NB4 (cell line): ENCODE data around the gene AFF3.

Source experiments
- POLR2A ChIP-seq: IDR thresholded peaks from 2 replicates; pipeline ENCODE4 v1.6.1; 2011; ENCODE audit warnings: mild to moderate bottlenecking; ENCODE audit not compliant: insufficient read length; ENCODE audit errors: extremely low read depth
- TF ChIP-seq, protein P1 (sequence below): IDR thresholded peaks from one replicate; pipeline ENCODE4 v1.5.1; 2012; ENCODE audit warnings: low read depth, low read length

DNA sequence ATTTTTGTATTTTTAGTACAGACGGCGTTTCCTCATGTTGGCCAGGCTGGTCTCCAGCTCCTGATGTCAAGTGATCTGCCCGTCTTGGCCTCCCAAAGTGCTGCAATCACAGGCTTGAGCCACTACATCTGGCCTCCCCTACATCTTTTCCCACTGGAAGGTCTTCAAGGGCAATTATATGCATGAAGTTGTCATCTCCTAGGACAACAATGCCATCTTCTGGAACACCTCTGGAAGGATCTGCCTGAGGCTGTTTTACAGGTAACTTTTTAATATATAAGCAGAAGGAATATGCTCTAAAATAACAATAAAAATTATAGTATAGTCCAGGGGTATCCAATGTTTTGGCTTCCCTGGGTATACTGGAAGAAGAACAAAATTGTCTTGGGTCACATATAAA, 321.4 kb downstream of the AFF3 start:
- TF ChIP-seq, protein P1, sequence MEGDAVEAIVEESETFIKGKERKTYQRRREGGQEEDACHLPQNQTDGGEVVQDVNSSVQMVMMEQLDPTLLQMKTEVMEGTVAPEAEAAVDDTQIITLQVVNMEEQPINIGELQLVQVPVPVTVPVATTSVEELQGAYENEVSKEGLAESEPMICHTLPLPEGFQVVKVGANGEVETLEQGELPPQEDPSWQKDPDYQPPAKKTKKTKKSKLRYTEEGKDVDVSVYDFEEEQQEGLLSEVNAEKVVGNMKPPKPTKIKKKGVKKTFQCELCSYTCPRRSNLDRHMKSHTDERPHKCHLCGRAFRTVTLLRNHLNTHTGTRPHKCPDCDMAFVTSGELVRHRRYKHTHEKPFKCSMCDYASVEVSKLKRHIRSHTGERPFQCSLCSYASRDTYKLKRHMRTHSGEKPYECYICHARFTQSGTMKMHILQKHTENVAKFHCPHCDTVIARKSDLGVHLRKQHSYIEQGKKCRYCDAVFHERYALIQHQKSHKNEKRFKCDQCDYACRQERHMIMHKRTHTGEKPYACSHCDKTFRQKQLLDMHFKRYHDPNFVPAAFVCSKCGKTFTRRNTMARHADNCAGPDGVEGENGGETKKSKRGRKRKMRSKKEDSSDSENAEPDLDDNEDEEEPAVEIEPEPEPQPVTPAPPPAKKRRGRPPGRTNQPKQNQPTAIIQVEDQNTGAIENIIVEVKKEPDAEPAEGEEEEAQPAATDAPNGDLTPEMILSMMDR, result no peak
- no peak for TF ChIP-seq POLR2A
